Epithelial cell of proximal tubule (primary cell): ENCODE data around the gene FADS2. TPM values are rescaled to one million over a fixed set of nuclear protein-coding genes. Genes with fewer than 3 reads are reported as not detected.

Experiments
- DNase-seq: peaks from one replicate; pipeline ENCODE4 v3.0.0-alpha.2; 2011; ENCODE audit warnings: low read depth
- H3K4me3 ChIP-seq: 2 replicates; pipeline ENCODE4 v1.5.1; 2011; ENCODE audit warnings: low read depth, mild to moderate bottlenecking, low read length
- total RNA-seq: library from RNA; depleted of rRNA; stranded (reverse); fragments of >200 nt; gene quantifications from 2 replicates; pipeline ENCODE4 v1.2.3, GENCODE V29; 2015
- TF ChIP-seq, protein P1 (sequence below): conservative IDR thresholded peaks from 2 replicates; pipeline ENCODE4 v1.5.1; 2012; ENCODE audit warnings: low read depth, mild to moderate bottlenecking, low read length

FADS2 gene
- total RNA-seq, 1 donor from 2014 or later, result 169 TPM

DNA sequence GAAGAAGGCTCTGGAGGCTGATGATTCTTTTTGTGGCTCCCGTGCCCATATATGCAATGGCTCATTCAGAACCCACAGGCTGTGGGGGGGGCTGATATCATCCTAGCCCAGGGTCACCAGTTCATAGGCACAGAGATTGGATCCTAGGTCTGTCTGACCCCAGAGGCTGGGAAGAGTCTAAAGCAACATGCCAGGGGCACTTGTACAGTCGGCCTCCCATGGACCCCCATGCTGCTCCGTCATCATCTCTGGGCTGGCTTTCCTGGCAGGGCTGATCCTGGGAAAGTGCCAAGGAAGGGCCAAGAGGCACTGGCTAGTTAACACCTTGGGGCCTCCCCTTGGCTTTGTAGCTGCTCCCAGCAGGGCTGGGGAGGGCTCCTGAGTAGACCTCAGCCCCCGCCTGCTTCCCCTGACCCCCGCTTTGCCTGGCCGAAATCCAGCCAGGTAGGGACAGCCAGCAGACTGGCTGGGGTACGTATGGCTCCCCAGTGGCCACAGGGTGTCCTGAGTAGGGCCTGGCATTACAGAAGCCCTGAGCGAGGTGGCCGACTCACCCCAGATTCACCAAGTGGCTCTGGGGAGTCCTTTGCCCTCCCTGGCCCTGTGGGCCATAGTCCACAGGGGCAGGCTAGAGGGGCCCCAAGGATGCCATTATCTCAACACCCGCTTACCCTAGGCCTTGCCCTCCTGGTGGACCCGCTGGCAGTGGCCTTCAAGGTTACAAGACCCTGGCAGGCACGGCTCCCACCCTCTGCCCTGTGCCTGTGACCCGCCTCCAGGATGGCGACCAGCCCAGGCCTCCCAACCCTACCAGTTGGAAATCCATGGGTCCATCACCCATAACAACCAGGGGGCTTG, 40.7 kb downstream of the FADS2 start:
- TF ChIP-seq, protein P1, sequence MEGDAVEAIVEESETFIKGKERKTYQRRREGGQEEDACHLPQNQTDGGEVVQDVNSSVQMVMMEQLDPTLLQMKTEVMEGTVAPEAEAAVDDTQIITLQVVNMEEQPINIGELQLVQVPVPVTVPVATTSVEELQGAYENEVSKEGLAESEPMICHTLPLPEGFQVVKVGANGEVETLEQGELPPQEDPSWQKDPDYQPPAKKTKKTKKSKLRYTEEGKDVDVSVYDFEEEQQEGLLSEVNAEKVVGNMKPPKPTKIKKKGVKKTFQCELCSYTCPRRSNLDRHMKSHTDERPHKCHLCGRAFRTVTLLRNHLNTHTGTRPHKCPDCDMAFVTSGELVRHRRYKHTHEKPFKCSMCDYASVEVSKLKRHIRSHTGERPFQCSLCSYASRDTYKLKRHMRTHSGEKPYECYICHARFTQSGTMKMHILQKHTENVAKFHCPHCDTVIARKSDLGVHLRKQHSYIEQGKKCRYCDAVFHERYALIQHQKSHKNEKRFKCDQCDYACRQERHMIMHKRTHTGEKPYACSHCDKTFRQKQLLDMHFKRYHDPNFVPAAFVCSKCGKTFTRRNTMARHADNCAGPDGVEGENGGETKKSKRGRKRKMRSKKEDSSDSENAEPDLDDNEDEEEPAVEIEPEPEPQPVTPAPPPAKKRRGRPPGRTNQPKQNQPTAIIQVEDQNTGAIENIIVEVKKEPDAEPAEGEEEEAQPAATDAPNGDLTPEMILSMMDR, result no peak
- no peak overlapping the region for H3K4me3 ChIP-seq

DNA sequence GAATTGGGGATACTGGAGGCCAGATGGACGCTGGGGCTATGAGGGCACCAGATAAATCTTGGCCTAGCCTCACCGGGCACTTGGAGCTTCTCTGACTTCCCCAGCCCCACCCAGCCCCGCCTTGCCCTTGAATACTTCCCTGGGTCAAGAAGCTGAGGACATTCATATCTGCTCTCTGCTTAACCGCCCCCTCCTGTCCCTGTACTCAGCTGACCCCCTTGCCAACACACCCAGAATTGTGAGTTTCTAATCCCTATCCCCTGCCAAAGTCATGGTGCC, 41.3 kb downstream of the FADS2 start:
- no peak overlapping the region for H3K4me3 ChIP-seq
- TF ChIP-seq, protein P1, result no peak
- DNase-seq, result no peak

More for the DNA sequence above, 40.7 kb downstream of the FADS2 start:
- DNase-seq, result no peak

DNA sequence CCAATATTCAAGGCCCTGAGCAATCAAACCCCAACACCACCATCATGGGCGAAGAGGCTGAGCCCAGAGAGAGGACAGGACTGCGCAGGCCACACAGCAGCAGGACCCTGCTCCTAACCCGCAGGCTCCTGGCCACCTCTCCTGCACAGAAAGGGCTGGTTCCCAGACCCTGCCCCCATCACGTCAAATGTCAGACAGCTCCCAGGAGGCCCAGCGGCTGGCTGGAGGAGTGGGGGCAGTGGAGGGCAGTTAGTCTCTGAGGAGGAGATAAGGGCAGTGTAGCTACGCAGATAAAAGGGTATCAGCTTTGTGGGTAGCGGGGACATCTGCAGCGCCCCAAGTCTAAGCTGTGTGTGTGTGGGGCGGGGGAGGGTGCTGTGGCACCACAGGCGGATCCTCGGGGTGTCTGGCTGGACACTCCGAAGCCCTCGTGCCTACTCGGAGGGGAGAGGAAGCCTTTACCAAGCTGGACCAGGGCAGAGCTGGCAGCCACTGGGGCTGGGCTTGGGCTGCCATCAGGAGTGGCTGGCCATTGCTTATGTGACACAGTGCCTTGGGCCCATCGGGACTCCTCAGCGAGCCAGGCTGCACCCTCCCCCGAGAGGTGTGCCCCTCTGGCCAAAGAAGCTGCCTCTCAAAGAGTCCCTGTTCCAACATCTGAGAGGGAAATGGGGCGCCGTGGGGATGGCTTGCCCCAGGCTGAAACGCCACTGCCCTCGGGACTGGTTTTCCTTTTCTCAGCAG, 41.8 kb downstream of the FADS2 start:
- DNase-seq, result no peak
- TF ChIP-seq, protein P1, result no peak
- no peak overlapping the region for H3K4me3 ChIP-seq

DNA sequence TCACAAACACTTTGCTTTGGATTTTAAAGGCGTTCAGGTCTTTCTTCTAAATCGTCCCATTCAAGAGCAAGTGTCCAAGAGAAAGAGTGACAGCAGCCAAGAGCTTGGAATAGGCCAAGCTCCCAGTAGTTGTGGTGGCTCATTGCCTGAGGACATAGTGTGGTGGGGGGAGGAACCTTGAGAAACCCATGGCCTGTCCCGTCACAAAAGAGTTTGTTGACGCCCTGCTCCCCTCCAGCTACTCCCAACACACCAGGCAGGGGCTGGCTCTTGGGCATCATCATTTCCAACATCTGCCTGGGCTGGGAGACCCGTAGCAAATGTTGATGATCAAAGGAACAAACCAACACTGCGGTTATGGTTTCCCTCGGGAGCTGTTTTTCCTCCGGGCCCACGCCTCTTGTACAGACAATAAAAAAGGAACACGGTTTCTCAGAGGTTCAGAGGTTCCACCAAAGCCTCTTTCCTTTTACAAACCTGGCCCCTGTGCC, 42.5 kb downstream of the FADS2 start:
- TF ChIP-seq, protein P1, result no peak
- DNase-seq, result no peak
- H3K4me3 ChIP-seq, result no peak overlapping the region

DNA sequence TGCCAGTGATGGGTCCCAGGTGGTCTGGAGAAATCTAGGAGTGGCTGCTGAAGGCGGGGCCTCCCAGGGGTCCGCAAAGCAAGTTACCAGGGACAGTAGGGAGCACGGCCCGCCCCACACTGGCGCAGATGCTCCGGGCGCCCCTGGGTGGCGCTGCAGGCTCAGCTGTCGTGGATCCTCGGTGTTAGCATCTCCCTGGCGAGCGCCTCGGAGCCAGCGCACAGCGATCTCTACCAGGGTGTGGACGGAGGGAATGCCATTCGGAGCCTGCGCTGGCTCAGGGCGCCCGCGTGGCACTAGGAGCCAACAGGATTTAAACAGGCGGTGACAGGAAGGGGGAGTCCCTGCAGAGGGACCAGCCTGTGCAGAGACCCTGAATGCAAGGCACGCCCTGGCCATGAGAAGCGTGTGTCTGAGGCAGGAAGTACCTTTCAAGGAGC, 43.1 kb downstream of the FADS2 start:
- no peak for DNase-seq
- TF ChIP-seq, protein P1, result peak; percentile 86
- H3K4me3 ChIP-seq, result no peak overlapping the region

DNA sequence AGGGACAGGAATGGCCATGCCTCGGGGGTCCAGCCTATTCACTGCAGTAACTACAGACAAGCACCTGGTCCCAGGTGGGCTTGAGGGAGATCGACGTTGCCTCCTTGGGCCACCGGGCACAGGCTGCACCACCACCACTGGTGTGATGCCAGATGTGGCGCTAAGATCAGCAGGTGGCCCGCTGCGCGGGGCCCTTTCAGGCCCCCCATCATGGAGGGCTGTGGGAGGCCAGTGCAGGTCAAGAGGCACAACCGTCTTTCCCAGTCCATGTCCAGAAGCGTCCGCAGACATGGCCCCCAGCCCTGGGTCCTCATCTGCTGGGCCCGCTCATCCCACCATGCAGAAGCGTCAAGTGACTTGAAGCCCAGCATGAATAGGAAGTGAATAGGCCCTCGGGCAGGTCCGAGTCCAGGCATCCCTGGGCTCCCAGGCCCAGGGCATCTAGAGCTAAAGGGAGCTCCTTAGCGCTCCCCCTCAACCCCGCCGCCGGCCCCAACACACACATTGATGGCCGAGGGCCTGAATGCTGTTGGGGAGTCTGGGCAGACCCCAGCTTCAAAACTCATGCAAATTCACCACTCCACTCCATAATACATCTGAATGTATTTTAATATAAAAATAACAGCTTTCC, 45.0 kb downstream of the FADS2 start:
- H3K4me3 ChIP-seq, result no peak overlapping the region
- no peak for DNase-seq
- TF ChIP-seq, protein P1, result no peak
